ENCODE data around the gene C6. TPM values are rescaled to one million over a fixed set of nuclear protein-coding genes. Genes with fewer than 3 reads are reported as not detected.

The C6 gene
- total RNA-seq, 1 donor from 2014 or later: not detected

GRCh38 chr5:41115281-41115680 is 98.1 kb downstream of the C6 start:
- no peak for DNase-seq (ENCODE audit: low read depth)
- no peak for TF ChIP-seq CTCF (conservative IDR thresholded peaks at IDR 0.05; ENCODE audit: low read depth, low read length)
- H3K4me3 ChIP-seq (ENCODE audit: low read depth, low read length): no peak overlapping the region

- no peak for DNase-seq (ENCODE audit: low read depth)
- H3K4me3 ChIP-seq (ENCODE audit: low read depth, low read length): no peak overlapping the region
- no peak for TF ChIP-seq CTCF (conservative IDR thresholded peaks at IDR 0.05; ENCODE audit: low read depth, low read length)
Measured at GRCh38 chr5:41112486-41113455, 100.6 kb downstream of the C6 start.

GRCh38 chr5:41109186-41109585 is 104.1 kb downstream of the C6 start:
- H3K4me3 ChIP-seq (ENCODE audit: low read depth, low read length): no peak overlapping the region
- no peak for DNase-seq (ENCODE audit: low read depth)
- TF ChIP-seq CTCF (conservative IDR thresholded peaks at IDR 0.05; ENCODE audit: low read depth, low read length): no peak

- no peak for TF ChIP-seq CTCF (conservative IDR thresholded peaks at IDR 0.05; ENCODE audit: low read depth, low read length)
- no peak for DNase-seq (ENCODE audit: low read depth)
- no peak overlapping the region for H3K4me3 ChIP-seq (ENCODE audit: low read depth, low read length)
Measured at GRCh38 chr5:41102341-41102740, 111.0 kb downstream of the C6 start.

GRCh38 chr5:41097642-41098041 is 115.7 kb downstream of the C6 start:
- no peak for TF ChIP-seq CTCF (conservative IDR thresholded peaks at IDR 0.05; ENCODE audit: low read depth, low read length)
- DNase-seq (ENCODE audit: low read depth): no peak
- no peak overlapping the region for H3K4me3 ChIP-seq (ENCODE audit: low read depth, low read length)

GRCh38 chr5:41095324-41096101 is 117.8 kb downstream of the C6 start:
- DNase-seq (ENCODE audit: low read depth): no peak
- no peak for TF ChIP-seq CTCF (conservative IDR thresholded peaks at IDR 0.05; ENCODE audit: low read depth, low read length)

More at GRCh38 chr5:41095324-41096101, 117.8 kb downstream of the C6 start:
- no peak overlapping the region for H3K4me3 ChIP-seq (ENCODE audit: low read depth, low read length)
